Spleen (tissue), 13 donors: ENCODE results near the gene GIPC2. TPM values are rescaled to one million over a fixed set of nuclear protein-coding genes. Genes with fewer than 3 reads are reported as not detected.
A peak's percentile ranks its signal among the peaks of the same experiment; 100 is the strongest.
"Not testable (repeated sequence)": the region's sequence is repeated elsewhere in the genome, so short reads cannot be mapped to it uniquely, and the experiment has no call there.

ENCODE experiments used
- DNase-seq: peaks from one replicate; pipeline ENCODE4 v3.0.0-alpha.2; 2020
- H3K27ac ChIP-seq, 8 donors: fragments of 200-600 bp; sonication (generic) in 7 of 8; 1 replicate in 4 of 8; 2 replicates in 4 of 8; pipeline versions ENCODE4 v1.5.0 to v1.8.0; 2016 to 2021; ENCODE audit warnings: inconsistent platforms in 4 of 8, mild to moderate bottlenecking in 4 of 8, moderate library complexity in 1 of 8
- H3K27me3 ChIP-seq, 7 donors: fragments of 200-600 bp; sonication (generic) in 6 of 7; replicated peaks in 1 of 7; 1 replicate in 4 of 7; 2 replicates in 3 of 7; pipeline versions ENCODE4 v1.5.0 to v1.8.0; 2016 to 2021; ENCODE audit warnings: inconsistent platforms in 3 of 7, mild to moderate bottlenecking in 1 of 7
- H3K36me3 ChIP-seq, 6 donors: fragments of 200-600 bp; sonication (generic) in 5 of 6; 1 replicate in 4 of 6; 2 replicates in 2 of 6; pipeline versions ENCODE4 v1.5.0 to v1.8.0; 2016 to 2021; ENCODE audit warnings: inconsistent platforms in 2 of 6
- H3K4me1 ChIP-seq, 6 donors: fragments of 200-600 bp; sonication (generic) in 5 of 6; 1 replicate in 3 of 6; 2 replicates in 3 of 6; pipeline versions ENCODE4 v1.5.0 to v1.8.0; 2016 to 2021; ENCODE audit warnings: inconsistent platforms in 3 of 6
- H3K4me3 ChIP-seq, 8 donors: fragments of 200-600 bp; sonication (generic) in 7 of 8; 1 replicate in 4 of 8; 2 replicates in 4 of 8; pipeline versions ENCODE4 v1.5.0 to v1.8.0; 2016 to 2021; ENCODE audit warnings: inconsistent platforms in 4 of 8, mild to moderate bottlenecking in 4 of 8, moderate library complexity in 2 of 8
- H3K9me3 ChIP-seq, 8 donors: fragments of 200-600 bp; sonication (generic) in 7 of 8; 1 replicate in 4 of 8; 2 replicates in 4 of 8; pipeline versions ENCODE4 v1.5.0 to v1.8.0; 2016 to 2021; ENCODE audit warnings: inconsistent platforms in 4 of 8
- POLR2A ChIP-seq, 3 donors: fragments of 450-650 bp; IDR thresholded peaks; one replicate each; pipeline ENCODE4 v1.5.1; 2017; ENCODE audit warnings: antibody characterized with exemption in 3 of 3, mild to moderate bottlenecking in 1 of 3
- POLR2AphosphoS5 ChIP-seq, 3 donors: sonication (generic); formaldehyde crosslinking; IDR thresholded peaks; one replicate each; pipeline ENCODE4 v1.5.1; 2017; ENCODE audit warnings: antibody characterized with exemption in 3 of 3
- WGBS, 5 donors: extraction: QIAGEN DNeasy Blood & Tissue Kit in 3 of 5; methylation state at CpG; one replicate each; pipeline versions ENCODE4 v1.1.5 to v1.1.7; 2013 to 2018; 5-methylcytosine and 5-hydroxymethylcytosine counted together
- intact Hi-C: fragments of 100-400 bp; cut with DNase I; formaldehyde crosslinking; loops from one replicate; pipeline ENCODE4 v1.15.0; 2023; ENCODE audit warnings: low total_unique reads
- long read RNA-seq, 2 donors: transcript quantifications; one replicate each; lab custom pipeline, GENCODE V29; 2026
- polyA plus RNA-seq, 3 donors: library from polyadenylated mRNA; stranded (reverse); fragments of 200-250 nt; gene quantifications; one replicate each; pipeline ENCODE4 v1.2.1, GENCODE V29; 2013
- total RNA-seq, 7 donors: library from RNA; depleted of rRNA in 3 of 7; stranded (reverse); fragments of >200 nt in 3 of 7; fragmentation: NEBNext Ultra II Directional in 4 of 7; extraction: Animal tissue kit (Norgen Biotek cat#: 25700) in 4 of 7; gene quantifications; one replicate each; pipeline versions ENCODE4 v1.1.0 to v1.2.1, GENCODE V29; 2016 to 2021
- TF ChIP-seq, protein P1 (sequence below), 11 experiments: fragments of 200-600 bp in 7 of 11; fragments of 450-650 bp in 4 of 11; sonication (generic) in 4 of 11; IDR thresholded peaks in 8 of 11; conservative IDR thresholded peaks in 3 of 11; 1 replicate in 7 of 11; 2 replicates in 4 of 11; pipeline versions ENCODE4 v1.4.0 to v1.8.0; 2016 to 2021; ENCODE audit warnings: antibody characterized with exemption in 11 of 11, inconsistent platforms in 4 of 11, mild to moderate bottlenecking in 1 of 11
- donor health status: healthy with polysubstance abuse.
- donor health status: DM: no; HTN: no; CAD: no; lungs with moderate emphysema.
- donor health status: DM: no; HTN: no; CAD: no.
- donor health status: Bipolar disorder and iron deficiency.
- donor health status: healthy.
- donor health status: DM: no; HTN: no; CAD: no.
- donor health status: DM: yes; HTN: yes; CAD: no.

Gene GIPC2
- 10 to 100 TPM; 27.9 to 49.9 (median 43.7) TPM for total RNA-seq
- polyA plus RNA-seq: 10 to 100 TPM in 2 of 3 donors, 1 to 10 TPM in 1; 5.5 to 26.4 (median 11.8) TPM
- long read RNA-seq, donor 1, partial matches to known transcripts: 0 of 1 reads
- long read RNA-seq, donor 1, other reads (novel, unspliced or antisense): 0 of 1 reads
- long read RNA-seq, donor 2, partial matches to known transcripts: 0 of 3 reads
- long read RNA-seq, donor 2, other reads (novel, unspliced or antisense): 0 of 3 reads

DNA sequence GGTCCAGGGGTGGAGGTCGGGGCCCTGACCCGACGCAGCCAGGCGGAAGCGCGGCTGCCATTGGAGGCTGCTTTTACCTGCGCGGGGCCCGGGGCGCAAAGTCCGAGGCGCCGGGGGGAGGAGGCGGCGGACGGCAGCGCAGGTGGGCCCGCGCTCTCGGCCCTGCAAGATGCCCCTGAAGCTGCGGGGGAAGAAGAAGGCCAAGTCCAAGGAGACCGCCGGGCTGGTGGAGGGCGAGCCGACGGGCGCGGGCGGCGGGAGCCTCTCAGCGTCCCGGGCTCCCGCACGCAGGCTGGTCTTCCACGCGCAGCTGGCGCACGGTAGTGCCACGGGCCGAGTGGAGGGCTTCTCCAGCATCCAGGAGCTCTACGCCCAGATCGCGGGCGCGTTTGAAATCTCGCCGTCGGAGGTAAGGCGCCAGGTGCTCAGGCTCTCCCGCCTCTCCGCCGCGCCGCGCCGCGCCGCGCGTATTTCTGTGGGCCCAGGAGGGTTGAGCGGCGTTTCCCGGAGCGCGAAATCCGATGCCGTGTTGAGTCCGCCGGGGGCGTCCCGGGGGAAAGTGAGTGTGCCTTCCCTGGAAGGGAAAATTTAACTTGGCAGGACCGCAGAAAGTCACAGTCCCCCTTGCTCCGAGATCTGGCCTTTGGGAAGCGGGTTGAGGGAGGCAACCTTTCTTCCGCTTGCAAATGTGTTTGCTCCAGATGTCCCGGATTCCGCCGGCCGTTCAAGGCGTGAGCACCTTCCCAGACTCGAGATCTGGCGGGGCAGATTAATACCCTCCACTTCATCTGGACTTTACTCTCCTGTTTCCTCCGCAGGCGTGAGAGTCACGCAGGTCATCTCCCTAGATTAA lies at the start of gene GIPC2:
Gene GIPC2, plus strand, starts transcription at position 41 of the 853 bp plus-strand sequence. Its CDS starts 129 bp downstream, at position 170.
- Histone ChIP-seq H3K4me1 (peaks cover 5 to 28% (median 20%) of the 10 kb centered on the region in 6 donors), H3K36me3 (no peaks in the 10 kb centered on the region), H3K27ac (peak within 1 kb of the TSS; percentile 67 to 94 (median 85)), H3K9me3 (no peaks in the 10 kb centered on the region), H3K4me3 (peak within 1 kb of the TSS; percentile 55 to 82 (median 64)), H3K27me3 (peaks cover 0 to 46% (median 22%) of the 10 kb centered on the region in 7 donors)
- TF ChIP-seq POLR2A (IDR thresholded peaks at IDR 0.05) (no peak), POLR2AphosphoS5 (IDR thresholded peaks at IDR 0.05) (peak in 2 of 3 donors; percentile 57 to 61)
- TF ChIP-seq, protein P1, sequence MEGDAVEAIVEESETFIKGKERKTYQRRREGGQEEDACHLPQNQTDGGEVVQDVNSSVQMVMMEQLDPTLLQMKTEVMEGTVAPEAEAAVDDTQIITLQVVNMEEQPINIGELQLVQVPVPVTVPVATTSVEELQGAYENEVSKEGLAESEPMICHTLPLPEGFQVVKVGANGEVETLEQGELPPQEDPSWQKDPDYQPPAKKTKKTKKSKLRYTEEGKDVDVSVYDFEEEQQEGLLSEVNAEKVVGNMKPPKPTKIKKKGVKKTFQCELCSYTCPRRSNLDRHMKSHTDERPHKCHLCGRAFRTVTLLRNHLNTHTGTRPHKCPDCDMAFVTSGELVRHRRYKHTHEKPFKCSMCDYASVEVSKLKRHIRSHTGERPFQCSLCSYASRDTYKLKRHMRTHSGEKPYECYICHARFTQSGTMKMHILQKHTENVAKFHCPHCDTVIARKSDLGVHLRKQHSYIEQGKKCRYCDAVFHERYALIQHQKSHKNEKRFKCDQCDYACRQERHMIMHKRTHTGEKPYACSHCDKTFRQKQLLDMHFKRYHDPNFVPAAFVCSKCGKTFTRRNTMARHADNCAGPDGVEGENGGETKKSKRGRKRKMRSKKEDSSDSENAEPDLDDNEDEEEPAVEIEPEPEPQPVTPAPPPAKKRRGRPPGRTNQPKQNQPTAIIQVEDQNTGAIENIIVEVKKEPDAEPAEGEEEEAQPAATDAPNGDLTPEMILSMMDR (IDR thresholded peaks at IDR 0.05 in 8 of 11, conservative IDR thresholded peaks at IDR 0.05 in 3 of 11): no peak
- DNase-seq: peak; percentile 80
- intact Hi-C loops: loop anchor here (10.0 kb wide), 1 partner anchor 59 kb away; no protein-coding TSS in a partner anchor
- WGBS, 5 donors: 2 to 20% (median 4%) methylated on average over 18 to 85 of the region's 85 CpGs

DNA sequence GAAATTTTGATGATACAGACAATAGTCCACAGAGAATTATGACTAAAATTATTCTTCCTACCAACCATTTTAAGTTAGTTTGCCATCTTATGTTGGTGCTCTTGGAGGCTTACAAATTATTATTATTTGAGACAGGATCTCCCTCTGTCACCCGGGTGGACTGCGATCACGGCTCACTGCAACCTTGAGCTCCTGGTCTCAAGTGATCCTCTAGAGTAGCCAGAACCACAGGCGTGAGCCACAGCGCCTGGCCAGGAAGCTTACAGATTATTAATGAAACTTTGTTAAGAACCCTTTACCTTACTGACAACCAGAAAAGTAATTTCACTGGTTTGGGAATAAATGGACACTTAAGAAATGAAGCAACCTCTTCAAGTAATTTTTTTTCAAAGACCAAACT lies 49.0 kb upstream of the GIPC2 start:
- Histone ChIP-seq H3K9me3 (no peaks in the 10 kb centered on the region), H3K27ac (no peak overlapping the region), H3K36me3 (peaks cover 0 to 21% (median 3%) of the 10 kb centered on the region in 6 donors), H3K4me1 (peaks cover 0 to 21% (median 0%) of the 10 kb centered on the region in 6 donors), H3K27me3 (no peaks in the 10 kb centered on the region), H3K4me3 (no peak overlapping the region)
- intact Hi-C loops: no loop called here
- WGBS, 5 donors: 54 to 85% (median 75%) methylated on average over 5 of the region's 5 CpGs
- TF ChIP-seq POLR2A (IDR thresholded peaks at IDR 0.05): no peak
- no peak for TF ChIP-seq POLR2AphosphoS5 (IDR thresholded peaks at IDR 0.05)
- TF ChIP-seq, protein P1 (IDR thresholded peaks at IDR 0.05 in 8 of 11, conservative IDR thresholded peaks at IDR 0.05 in 3 of 11): no peak
- DNase-seq: no peak

- H3K4me3 ChIP-seq, H3K9me3 ChIP-seq, H3K27me3 ChIP-seq, H3K36me3 ChIP-seq, intact Hi-C loops, DNase-seq: not testable (repeated sequence)
- WGBS, 5 donors: 90 to 97% (median 91%) methylated on average over 11 of the region's 11 CpGs
- Histone ChIP-seq H3K27ac (peak overlapping the region in 3 of 8 donors; percentile 20 to 56 (median 28)), H3K4me1 (peaks cover 0 to 47% (median 16%) of the 10 kb centered on the region in 6 donors)
Observed at GRCh38 chr1:78000536-78000935, 45.2 kb upstream of the GIPC2 start.

- WGBS, 5 donors: 16 to 22% (median 20%) methylated on average over 3 of the region's 3 CpGs
- intact Hi-C loops: no loop called here
- TF ChIP-seq, protein P1 (IDR thresholded peaks at IDR 0.05 in 8 of 11, conservative IDR thresholded peaks at IDR 0.05 in 3 of 11): no peak
- TF ChIP-seq POLR2A (IDR thresholded peaks at IDR 0.05): no peak
- no peak for TF ChIP-seq POLR2AphosphoS5 (IDR thresholded peaks at IDR 0.05)
- peak overlapping the region in 2 of 8 donors; percentile 54 to 70 for H3K4me3 ChIP-seq
- no peak for DNase-seq
- H3K4me1 ChIP-seq: peaks cover 0 to 74% (median 29%) of the 10 kb centered on the region in 6 donors
- H3K9me3 ChIP-seq: no peaks in the 10 kb centered on the region
- no peaks in the 10 kb centered on the region for H3K27me3 ChIP-seq
- H3K27ac ChIP-seq: peak overlapping the region; percentile 64 to 93 (median 90)
- no peaks in the 10 kb centered on the region for H3K36me3 ChIP-seq
Observed at GRCh38 chr1:78003070-78003746, 42.6 kb upstream of the GIPC2 start.
